Cardiac muscle cell (in vitro differentiated cells and primary cell): ENCODE data around the gene AAK1. TPM values are rescaled to one million over a fixed set of nuclear protein-coding genes. Genes with fewer than 3 reads are reported as not detected.

ENCODE experiments used
- DNase-seq, 2 donors: peaks; one replicate each; pipeline versions ENCODE4 v3.0.0 to v3.0.0-alpha.2; 2010 to 2017; ENCODE audit warnings: low read depth in 1 of 2, low spot score in 1 of 2
- H3K27ac ChIP-seq: fragments of 200-600 bp; sonication (generic); 2 replicates; pipeline ENCODE4 v1.5.1; 2016
- H3K27me3 ChIP-seq: fragments of 200-600 bp; sonication (generic); 2 replicates; pipeline ENCODE4 v1.6.0; 2016; ENCODE audit warnings: control low read depth
- H3K36me3 ChIP-seq: fragments of 200-600 bp; sonication (generic); 2 replicates; pipeline ENCODE4 v1.5.1; 2016; ENCODE audit warnings: control low read depth
- H3K4me1 ChIP-seq: fragments of 200-600 bp; sonication (generic); 2 replicates; pipeline ENCODE4 v1.8.1; 2017; ENCODE audit warnings: low read depth, mild to moderate bottlenecking, mixed run types
- H3K4me3 ChIP-seq: fragments of 200-600 bp; sonication (generic); 2 replicates; pipeline ENCODE4 v1.5.1; 2016; ENCODE audit warnings: mild to moderate bottlenecking
- H3K9me3 ChIP-seq: fragments of 200-600 bp; sonication (generic); 2 replicates; pipeline ENCODE4 v1.5.1; 2017; ENCODE audit warnings: low read depth, mild to moderate bottlenecking, control low read depth
- polyA plus RNA-seq: library from polyadenylated mRNA; unstranded; fragments of >200 nt; fragmentation: Nextera tagmentation; extraction: Ambion mirVana; gene quantifications from 2 replicates; pipeline ENCODE4 v1.2.1, GENCODE V29; 2016
- total RNA-seq: library from RNA; depleted of rRNA; stranded (reverse); fragments of >200 nt; gene quantifications from 2 replicates; pipeline ENCODE4 v1.2.3, GENCODE V29; 2016
- TF ChIP-seq, protein P1 (sequence below): IDR thresholded peaks from 2 replicates; pipeline ENCODE4 v1.5.1; 2012; ENCODE audit warnings: low read depth, mild to moderate bottlenecking, low read length

AAK1 gene
- total and polyA plus RNA-seq, 2 experiments from 2014 or later: 50.0 to 50.3 TPM

DNA sequence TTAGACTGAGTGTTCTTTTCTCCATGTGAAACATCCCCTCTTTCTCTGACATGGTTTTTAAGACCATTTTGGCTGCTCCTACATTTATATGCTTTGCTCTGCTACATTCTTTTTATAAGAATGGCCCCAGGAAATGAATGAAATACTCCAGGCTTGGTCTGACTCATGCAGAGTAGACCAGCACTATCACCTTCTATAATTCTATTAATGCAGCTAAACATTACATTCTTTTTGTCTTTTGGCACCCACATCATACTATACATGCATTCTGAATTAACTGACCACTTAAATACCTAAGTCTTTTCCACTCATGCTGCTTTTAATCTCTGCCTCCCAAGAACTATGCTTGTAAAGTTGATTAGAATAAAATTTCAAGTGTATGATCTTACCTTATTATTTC, 94.1 kb downstream of the AAK1 start:
- TF ChIP-seq, protein P1, sequence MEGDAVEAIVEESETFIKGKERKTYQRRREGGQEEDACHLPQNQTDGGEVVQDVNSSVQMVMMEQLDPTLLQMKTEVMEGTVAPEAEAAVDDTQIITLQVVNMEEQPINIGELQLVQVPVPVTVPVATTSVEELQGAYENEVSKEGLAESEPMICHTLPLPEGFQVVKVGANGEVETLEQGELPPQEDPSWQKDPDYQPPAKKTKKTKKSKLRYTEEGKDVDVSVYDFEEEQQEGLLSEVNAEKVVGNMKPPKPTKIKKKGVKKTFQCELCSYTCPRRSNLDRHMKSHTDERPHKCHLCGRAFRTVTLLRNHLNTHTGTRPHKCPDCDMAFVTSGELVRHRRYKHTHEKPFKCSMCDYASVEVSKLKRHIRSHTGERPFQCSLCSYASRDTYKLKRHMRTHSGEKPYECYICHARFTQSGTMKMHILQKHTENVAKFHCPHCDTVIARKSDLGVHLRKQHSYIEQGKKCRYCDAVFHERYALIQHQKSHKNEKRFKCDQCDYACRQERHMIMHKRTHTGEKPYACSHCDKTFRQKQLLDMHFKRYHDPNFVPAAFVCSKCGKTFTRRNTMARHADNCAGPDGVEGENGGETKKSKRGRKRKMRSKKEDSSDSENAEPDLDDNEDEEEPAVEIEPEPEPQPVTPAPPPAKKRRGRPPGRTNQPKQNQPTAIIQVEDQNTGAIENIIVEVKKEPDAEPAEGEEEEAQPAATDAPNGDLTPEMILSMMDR: no peak
- no peaks in the 10 kb centered on the region for H3K9me3 ChIP-seq

DNA sequence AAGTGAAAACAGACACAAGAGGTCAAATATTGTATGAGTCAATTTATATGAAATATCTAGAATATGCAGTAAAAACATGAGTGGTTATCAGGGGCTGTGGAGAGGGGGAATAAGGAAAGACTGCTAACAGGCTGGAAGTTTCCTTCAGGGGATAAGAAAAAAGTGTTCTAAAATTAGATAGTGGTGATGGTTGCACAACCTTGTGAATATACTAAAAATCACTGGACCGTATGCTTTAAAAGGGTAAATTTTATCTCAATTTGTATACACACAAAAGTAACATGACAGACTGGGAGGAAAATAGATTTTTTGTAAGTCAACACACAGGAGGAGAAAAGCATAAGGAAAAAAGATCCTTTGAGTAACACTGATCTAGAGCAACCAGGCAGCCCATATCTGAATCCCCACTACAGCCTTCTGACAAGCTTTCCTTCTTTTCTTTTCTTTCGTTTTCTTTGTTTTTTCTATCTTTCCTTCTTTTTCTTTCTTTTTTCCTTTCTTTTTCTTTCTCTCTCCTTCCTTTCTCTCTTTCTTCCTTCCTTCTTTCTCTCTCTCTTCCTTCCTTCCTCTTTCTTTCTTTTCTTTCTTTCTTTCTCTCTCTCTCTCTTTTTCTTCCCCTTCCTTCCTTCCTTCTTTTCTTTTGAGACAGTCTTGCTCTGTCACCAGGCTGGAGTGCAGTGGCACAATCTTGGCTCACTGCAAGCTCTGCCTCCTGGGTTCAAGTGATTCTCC, 95.4 kb downstream of the AAK1 start:
- Histone ChIP-seq H3K27me3 (no peaks in the 10 kb centered on the region), H3K36me3 (no peaks in the 10 kb centered on the region), H3K27ac (no peak overlapping the region), H3K4me1 (no peaks in the 10 kb centered on the region), H3K9me3 (no peaks in the 10 kb centered on the region), H3K4me3 (no peak overlapping the region)
- DNase-seq: peak in 1 of 2 donors; percentile 38
- TF ChIP-seq, protein P1: no peak

More for the DNA sequence above, 94.1 kb downstream of the AAK1 start:
- Histone ChIP-seq H3K4me3 (no peak overlapping the region), H3K27ac (no peak overlapping the region), H3K4me1 (no peaks in the 10 kb centered on the region), H3K27me3 (no peaks in the 10 kb centered on the region), H3K36me3 (no peaks in the 10 kb centered on the region)
- DNase-seq: peak in 1 of 2 donors; percentile 66

- Histone ChIP-seq H3K4me1 (no peaks in the 10 kb centered on the region), H3K36me3 (peaks cover 12% of the 10 kb centered on the region), H3K27me3 (no peaks in the 10 kb centered on the region), H3K9me3 (no peaks in the 10 kb centered on the region), H3K27ac (no peak overlapping the region), H3K4me3 (no peak overlapping the region)
- no peak for DNase-seq
- TF ChIP-seq, protein P1: no peak
Observed at GRCh38 chr2:69546646-69547045, 96.9 kb downstream of the AAK1 start.

DNA sequence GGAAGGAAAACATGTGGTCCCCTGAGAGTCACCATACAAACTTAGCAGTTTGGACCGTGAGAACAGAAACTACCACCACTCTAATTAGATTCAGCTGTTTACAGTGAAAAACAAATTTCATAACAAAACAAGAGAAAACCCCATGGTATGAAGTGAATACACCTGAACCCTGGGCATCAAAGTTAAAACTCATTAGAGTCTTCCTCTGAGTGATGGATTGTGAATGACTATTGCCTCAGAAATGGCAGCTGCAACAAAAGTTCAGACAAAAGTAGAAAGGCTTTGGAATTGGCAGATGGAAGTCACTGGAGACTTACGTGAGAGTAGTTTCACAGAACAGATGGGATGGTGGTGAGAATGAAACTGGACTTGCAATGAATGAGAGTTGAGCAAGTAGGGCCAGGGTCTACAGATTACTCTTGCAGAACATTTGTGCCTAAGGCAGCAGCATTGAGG, 98.0 kb downstream of the AAK1 start:
- Histone ChIP-seq H3K9me3 (no peaks in the 10 kb centered on the region), H3K27me3 (no peaks in the 10 kb centered on the region), H3K4me3 (no peak overlapping the region), H3K4me1 (no peaks in the 10 kb centered on the region), H3K36me3 (peaks cover 15% of the 10 kb centered on the region), H3K27ac (no peak overlapping the region)
- no peak for DNase-seq
- TF ChIP-seq, protein P1: no peak

DNA sequence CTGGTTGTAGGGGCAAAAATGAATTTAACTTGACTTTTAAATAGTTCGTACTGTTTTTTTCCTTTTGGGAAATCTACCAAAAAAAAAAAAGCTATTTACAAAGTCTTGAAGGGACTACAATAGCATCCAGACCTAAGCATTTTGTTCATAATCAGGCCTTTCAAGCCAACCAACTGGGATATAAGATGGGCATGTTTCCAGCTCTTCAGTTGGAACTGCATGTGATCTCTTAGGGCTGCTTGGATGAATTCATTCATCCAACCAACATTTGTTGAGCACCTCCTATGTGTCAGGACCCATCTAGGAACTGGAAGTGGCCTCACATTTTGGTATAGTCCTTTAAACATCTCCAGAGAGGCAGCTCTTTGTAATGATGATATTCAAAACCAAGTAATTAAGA, 98.6 kb downstream of the AAK1 start:
- H3K9me3 ChIP-seq: no peaks in the 10 kb centered on the region
- peak in 1 of 2 donors; percentile 56 for DNase-seq
- peaks cover 15% of the 10 kb centered on the region for H3K36me3 ChIP-seq
- H3K27me3 ChIP-seq: no peaks in the 10 kb centered on the region
- TF ChIP-seq, protein P1: no peak
- no peak overlapping the region for H3K4me3 ChIP-seq
- H3K27ac ChIP-seq: no peak overlapping the region
- no peaks in the 10 kb centered on the region for H3K4me1 ChIP-seq
